Uterus (tissue), 2 donors: ENCODE measurements around the gene COA8.

ENCODE experiments used
- POLR2A ChIP-seq, 2 donors: fragments of 450-650 bp; IDR thresholded peaks; one replicate each; pipeline ENCODE4 v1.6.1; 2016; ENCODE audit warnings: antibody characterized with exemption in 2 of 2, mild to moderate bottlenecking in 1 of 2, moderate library complexity in 1 of 2
- TF ChIP-seq, protein P1 (sequence below), 4 experiments: fragments of 200-600 bp in 2 of 4; fragments of 450-650 bp in 2 of 4; sonication (generic) in 2 of 4; IDR thresholded peaks; one replicate each; pipeline ENCODE4 v1.5.1; 2016 to 2019; ENCODE audit warnings: antibody characterized with exemption in 4 of 4, mild to moderate bottlenecking in 2 of 4, moderate library complexity in 1 of 4

GRCh38 chr14:103584326-103584915, 21.7 kb downstream of the COA8 start:
- TF ChIP-seq POLR2A (IDR thresholded peaks at IDR 0.05) = no peak
- TF ChIP-seq, protein P1, sequence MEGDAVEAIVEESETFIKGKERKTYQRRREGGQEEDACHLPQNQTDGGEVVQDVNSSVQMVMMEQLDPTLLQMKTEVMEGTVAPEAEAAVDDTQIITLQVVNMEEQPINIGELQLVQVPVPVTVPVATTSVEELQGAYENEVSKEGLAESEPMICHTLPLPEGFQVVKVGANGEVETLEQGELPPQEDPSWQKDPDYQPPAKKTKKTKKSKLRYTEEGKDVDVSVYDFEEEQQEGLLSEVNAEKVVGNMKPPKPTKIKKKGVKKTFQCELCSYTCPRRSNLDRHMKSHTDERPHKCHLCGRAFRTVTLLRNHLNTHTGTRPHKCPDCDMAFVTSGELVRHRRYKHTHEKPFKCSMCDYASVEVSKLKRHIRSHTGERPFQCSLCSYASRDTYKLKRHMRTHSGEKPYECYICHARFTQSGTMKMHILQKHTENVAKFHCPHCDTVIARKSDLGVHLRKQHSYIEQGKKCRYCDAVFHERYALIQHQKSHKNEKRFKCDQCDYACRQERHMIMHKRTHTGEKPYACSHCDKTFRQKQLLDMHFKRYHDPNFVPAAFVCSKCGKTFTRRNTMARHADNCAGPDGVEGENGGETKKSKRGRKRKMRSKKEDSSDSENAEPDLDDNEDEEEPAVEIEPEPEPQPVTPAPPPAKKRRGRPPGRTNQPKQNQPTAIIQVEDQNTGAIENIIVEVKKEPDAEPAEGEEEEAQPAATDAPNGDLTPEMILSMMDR (IDR thresholded peaks at IDR 0.05) = no peak
